Activated naive CD4-positive, alpha-beta T cell treated with anti-CD3 and anti-CD28 coated beads, Interleukin-2, amount 50 U/mL, for 24 hours (primary cell): ENCODE measurements around the gene RANBP3.
"Not testable (repeated sequence)": the region's sequence is repeated elsewhere in the genome, so short reads cannot be mapped to it uniquely, and the experiment has no call there.

ENCODE experiments used
- H3K27ac Mint-ChIP-seq: one replicate; pipeline ENCODE4 v1.8.0; 2021; ENCODE audit warnings: mild to moderate bottlenecking, mixed read lengths
- H3K27me3 Mint-ChIP-seq: one replicate; pipeline ENCODE4 v1.8.0; 2021; ENCODE audit warnings: mixed read lengths
- H3K36me3 Mint-ChIP-seq: one replicate; pipeline ENCODE4 v1.8.0; 2021; ENCODE audit warnings: mixed read lengths
- H3K4me1 Mint-ChIP-seq: one replicate; pipeline ENCODE4 v1.8.0; 2021; ENCODE audit warnings: mixed read lengths
- H3K4me3 Mint-ChIP-seq: one replicate; pipeline ENCODE4 v1.8.0; 2021; ENCODE audit warnings: mild to moderate bottlenecking, mixed read lengths
- H3K9me3 Mint-ChIP-seq: one replicate; pipeline ENCODE4 v1.8.0; 2021; ENCODE audit warnings: mixed read lengths

The RANBP3 gene

DNA sequence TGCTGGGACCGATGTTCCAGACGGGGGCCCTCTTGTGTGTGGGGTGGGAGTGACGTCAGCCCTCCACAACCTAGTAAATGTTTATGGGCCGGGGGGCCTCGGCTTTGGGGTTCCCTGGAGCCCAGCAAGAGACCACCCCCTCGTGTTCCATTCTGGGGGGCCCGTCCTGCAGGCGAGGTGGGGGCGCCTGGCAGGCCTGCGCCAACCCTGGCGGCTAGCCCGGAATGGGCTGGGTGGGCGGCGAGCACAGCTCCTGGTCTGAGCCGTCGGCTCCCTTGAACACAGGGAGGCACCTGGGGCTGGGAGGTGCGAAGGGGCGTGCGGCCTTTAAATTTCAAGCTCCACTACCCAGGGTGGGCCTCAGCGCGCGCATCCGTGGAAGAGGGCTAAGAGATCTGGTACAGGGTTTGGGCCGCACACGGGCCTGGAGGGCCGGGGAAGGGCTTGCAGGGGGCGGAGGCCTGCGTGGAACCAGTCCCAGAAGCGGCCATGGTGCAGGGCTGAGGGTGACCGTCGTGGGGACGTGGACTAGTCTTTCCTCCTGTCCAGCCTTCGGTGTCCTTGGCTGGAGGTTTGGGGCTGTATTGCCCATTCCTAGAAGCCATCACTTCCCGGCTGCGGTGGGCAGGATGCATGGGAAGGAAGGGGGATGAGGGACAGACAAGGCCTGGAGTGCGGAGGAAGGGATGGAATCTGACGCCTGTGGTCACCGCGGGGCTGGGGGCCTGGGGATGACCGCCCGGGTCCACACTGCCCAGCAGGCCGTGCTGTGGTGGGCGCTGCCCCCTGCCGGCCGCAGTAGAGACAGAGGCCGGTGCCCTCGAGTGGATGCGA, 85.8 kb downstream of the RANBP3 start:
- Mint-ChIP-seq H3K27me3 (peaks cover 4% of the 10 kb centered on the region), H3K4me3 (no peak overlapping the region), H3K27ac (no peak overlapping the region), H3K36me3 (no peaks in the 10 kb centered on the region), H3K4me1 (no peaks in the 10 kb centered on the region), H3K9me3 (no peaks in the 10 kb centered on the region)

DNA sequence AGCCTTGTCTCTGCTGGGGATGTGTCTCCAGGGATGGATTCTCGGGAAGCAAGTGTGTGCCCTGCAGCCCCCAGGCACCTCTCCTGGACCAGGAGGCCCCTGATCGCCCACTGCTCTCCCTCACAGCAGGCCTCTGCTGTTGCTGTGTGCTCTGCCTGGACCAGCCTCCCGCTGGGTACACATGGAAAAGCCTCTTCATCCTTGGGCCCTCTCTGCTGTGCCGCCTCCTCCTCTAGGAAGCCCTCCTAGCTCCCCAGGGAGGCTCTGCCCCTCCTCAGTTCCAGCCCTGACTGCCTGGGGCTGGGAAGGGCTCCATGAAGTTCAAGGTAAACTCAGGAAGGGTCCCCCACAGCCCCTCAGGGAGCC, 86.4 kb downstream of the RANBP3 start:
- Mint-ChIP-seq H3K4me3 (no peak overlapping the region), H3K27me3 (peaks cover 5% of the 10 kb centered on the region), H3K36me3 (no peaks in the 10 kb centered on the region), H3K4me1 (no peaks in the 10 kb centered on the region), H3K27ac (no peak overlapping the region), H3K9me3 (no peaks in the 10 kb centered on the region)

DNA sequence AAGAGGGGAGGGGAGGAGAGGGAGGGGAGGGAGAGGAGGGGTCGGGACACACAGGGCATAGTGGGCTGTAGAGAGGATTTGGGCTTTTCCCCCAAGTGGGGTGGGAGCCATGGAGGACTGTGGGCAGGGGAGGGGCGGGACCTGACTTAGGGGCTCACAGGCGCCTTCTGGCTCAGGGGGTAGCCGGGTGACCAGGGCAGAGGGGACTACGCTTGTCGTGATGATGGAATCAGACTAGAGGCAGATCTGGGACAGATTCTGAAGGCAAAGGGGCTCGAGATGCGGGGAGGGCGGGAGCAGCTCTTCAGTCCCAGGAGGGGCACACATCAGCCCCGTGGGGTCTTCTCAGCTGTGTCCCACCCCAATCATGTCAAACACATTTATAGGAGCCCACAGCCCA, 87.8 kb downstream of the RANBP3 start:
- no peaks in the 10 kb centered on the region for H3K9me3 Mint-ChIP-seq
- H3K36me3 Mint-ChIP-seq, result no peaks in the 10 kb centered on the region
- no peak overlapping the region for H3K27ac Mint-ChIP-seq
- no peaks in the 10 kb centered on the region for H3K4me1 Mint-ChIP-seq
- no peak overlapping the region for H3K4me3 Mint-ChIP-seq
- H3K27me3 Mint-ChIP-seq, result peaks cover 5% of the 10 kb centered on the region

DNA sequence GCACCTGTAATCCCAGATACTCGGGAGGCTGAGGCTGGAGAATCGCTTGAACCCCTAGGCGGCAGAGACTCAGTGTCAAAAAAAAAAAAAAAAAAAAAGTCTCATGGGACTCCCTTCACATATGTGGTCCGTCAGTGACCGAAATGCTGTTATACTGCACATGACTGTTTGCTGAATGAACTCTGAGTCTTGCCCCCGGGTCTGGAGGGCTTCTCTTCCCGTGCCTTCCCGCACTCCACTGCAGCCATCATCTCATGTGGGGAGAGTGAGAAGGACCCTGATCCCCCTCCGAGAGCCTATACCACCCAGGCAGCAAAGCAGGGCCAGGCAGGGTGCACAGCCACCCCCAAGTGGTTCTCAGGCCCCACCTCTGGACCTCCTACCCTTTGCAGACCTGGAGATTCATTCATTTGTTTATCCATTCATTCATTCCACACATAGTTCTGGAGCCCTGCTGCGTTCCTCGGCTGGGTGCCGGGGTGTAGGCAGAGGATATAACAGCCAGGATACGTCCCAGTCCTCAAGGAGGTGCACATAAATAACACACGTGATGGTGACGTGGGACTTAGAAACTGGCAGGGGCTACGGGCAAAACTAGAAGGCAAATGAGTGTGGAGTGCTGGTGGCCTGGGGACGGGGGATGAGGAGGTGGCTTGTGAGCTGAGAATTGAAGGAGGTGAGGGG, 88.5 kb downstream of the RANBP3 start:
- Mint-ChIP-seq H3K4me3 (no peak overlapping the region), H3K27me3 (peaks cover 5% of the 10 kb centered on the region), H3K36me3 (no peaks in the 10 kb centered on the region), H3K27ac (no peak overlapping the region), H3K4me1 (no peaks in the 10 kb centered on the region), H3K9me3 (no peaks in the 10 kb centered on the region)

DNA sequence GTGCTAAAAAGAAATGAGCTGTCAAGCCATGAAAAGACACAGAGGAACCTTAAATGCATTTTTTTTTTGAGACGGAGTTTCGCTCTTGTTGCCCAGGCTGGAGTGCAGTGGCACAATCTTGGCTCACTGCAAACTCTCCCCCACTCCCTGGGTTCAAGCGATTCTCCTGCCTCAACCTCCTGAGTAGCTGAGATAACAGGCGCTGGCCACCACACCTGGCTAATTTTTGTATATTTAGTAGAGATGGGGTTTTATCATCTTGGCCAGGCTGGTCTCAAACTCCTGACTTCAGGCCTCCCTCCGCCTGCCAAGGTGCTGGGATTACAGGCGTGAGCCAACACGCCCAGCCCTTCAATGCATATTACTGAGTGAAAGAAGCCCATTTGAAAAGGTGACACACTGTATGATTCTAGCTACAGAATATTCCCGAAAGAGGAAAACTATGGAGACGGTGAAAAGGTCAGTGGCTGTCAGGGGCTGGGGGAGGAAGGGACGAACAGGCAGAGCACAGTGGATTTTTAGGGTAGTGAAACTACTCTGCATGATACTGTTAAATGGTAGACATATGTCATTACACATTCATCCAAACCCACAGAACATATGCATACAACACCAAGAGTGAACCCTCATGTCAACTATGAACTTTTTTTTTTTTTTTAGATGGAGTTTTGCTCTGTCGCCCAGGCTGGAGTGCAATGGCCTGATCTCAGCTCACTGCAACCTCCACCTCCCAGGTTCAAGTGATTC, 93.7 kb downstream of the RANBP3 start:
- peaks cover 12% of the 10 kb centered on the region for H3K27me3 Mint-ChIP-seq
- H3K9me3 Mint-ChIP-seq, H3K4me3 Mint-ChIP-seq, H3K27ac Mint-ChIP-seq, H3K36me3 Mint-ChIP-seq, H3K4me1 Mint-ChIP-seq: not testable (repeated sequence)

DNA sequence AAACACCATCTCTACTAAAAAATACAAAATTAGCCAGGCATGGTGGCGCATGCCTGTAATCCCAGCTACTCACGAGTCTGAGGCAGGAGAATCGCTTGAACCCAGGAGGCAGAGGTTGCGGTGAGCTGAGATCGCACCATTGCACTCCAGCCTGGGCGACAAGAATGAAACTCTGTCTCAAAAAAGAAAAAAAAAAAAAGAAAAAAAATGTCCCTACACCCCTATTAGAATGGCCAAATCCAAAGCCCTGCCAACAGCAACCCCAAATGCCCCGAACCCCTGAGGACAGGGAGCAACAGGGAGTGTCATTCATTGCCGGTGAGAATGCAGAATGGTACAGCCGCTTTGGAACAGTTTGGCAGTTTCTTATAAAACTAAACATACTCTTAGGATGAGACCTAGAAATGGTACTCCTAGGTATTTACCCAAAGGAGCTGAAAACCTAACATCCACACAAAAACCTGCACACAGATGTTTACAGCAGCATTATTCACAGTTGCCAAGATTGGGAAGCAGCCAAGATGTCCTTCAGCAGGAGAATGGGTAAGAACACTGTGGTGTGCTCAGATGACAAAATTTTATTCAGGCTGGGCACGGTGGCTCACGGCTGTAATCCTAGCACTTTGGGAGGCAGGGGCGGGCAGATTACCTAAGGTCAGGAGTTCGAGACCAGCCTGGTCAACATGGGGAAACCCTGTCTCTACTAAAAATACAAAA, 94.6 kb downstream of the RANBP3 start:
- H3K27me3 Mint-ChIP-seq, H3K36me3 Mint-ChIP-seq, H3K4me3 Mint-ChIP-seq, H3K4me1 Mint-ChIP-seq, H3K9me3 Mint-ChIP-seq, H3K27ac Mint-ChIP-seq: not testable (repeated sequence)

DNA sequence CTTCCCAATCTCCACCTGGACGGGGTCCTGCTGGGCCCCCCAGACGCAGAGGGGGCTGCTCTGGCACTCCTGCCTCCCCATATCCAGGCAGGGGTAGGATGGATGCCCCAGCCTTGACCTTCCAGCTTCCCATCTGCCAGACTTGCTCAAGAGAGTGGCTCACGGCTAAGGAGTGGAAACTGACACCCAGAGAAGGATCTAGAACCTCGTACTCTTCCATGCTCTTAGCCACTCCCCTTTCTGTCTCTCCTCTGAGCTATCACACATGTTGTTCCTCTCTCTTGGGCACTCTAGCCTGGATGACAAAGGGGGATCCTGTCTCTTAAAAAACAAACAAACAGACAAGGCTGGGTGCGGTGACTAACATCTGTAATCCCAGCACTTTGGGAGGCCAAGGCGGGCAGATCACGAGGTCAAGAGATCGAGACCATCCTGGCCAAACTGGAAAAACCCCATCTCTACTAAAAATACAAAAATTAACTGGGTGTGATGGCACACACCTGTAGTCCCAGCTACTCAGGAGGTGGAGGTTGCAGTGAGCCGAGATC, 95.4 kb downstream of the RANBP3 start:
- no peak overlapping the region for H3K27ac Mint-ChIP-seq
- H3K36me3 Mint-ChIP-seq, result no peaks in the 10 kb centered on the region
- H3K4me1 Mint-ChIP-seq, result no peaks in the 10 kb centered on the region
- no peaks in the 10 kb centered on the region for H3K9me3 Mint-ChIP-seq
- H3K4me3 Mint-ChIP-seq, result no peak overlapping the region
- peaks cover 8% of the 10 kb centered on the region for H3K27me3 Mint-ChIP-seq

DNA sequence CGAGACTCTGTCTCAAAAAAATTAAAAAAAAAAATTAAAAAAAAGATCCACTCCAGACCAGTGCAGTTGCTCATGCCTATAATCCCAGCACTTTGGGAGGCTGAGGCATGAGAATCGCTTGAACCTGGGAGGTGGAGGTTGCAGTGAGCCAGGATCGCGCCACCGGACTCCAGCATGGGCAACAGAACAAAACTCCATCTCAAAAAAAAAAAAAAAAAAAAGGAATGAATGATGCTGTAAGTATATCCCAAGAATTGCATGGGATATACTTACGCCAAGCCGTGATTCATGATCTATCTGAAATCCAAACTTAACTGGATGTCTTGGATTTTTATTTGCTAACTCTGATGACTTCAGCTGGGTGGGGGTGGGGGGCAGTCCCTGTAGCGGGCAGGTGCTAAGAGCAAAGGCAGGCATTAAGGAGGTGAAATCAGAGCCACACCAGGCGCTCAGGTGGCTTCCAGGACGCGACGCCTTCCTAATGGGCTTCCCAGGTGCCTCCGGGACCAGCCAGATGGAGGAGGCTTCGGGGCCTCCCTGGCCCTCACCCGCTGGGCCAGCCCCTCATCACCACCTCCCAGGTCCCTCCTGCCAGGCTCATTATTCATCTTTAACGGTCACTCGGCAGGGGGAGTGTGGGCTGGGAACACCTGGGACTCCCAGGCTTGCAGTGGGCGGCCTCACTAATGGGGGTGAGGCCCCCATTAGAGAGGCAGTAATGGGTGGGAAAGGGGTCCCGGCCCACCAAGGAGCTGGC, 96.2 kb downstream of the RANBP3 start:
- no peak overlapping the region for H3K27ac Mint-ChIP-seq
- H3K4me3 Mint-ChIP-seq, result no peak overlapping the region
- peaks cover 9% of the 10 kb centered on the region for H3K27me3 Mint-ChIP-seq
- no peaks in the 10 kb centered on the region for H3K36me3 Mint-ChIP-seq
- no peaks in the 10 kb centered on the region for H3K4me1 Mint-ChIP-seq
- no peaks in the 10 kb centered on the region for H3K9me3 Mint-ChIP-seq

DNA sequence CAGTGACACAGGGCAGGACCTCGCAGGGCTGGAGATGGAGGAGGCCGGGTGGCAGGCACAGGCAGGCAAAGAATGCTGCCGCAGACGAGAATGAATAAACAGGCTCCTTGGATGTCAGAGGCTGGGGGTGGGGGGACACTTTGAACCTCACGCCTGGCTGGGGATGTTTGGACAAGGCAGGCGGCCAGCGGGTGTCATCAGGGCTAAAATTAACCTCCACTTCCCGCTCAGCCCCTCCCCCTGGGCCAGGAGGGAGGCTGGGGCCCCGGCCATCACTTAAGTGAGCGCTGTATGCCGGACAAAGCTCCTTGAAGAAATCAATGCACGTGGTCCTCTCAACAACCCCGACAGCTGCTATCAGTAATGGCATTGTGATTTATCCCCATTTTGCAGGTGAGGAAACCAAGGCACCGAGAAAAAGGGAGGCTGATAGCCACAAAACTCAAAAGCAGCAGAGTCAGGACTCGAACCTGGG, 97.3 kb downstream of the RANBP3 start:
- H3K4me1 Mint-ChIP-seq, result no peaks in the 10 kb centered on the region
- no peak overlapping the region for H3K4me3 Mint-ChIP-seq
- H3K27ac Mint-ChIP-seq, result no peak overlapping the region
- no peaks in the 10 kb centered on the region for H3K9me3 Mint-ChIP-seq
- H3K36me3 Mint-ChIP-seq, result no peaks in the 10 kb centered on the region
- H3K27me3 Mint-ChIP-seq, result peaks cover 10% of the 10 kb centered on the region

DNA sequence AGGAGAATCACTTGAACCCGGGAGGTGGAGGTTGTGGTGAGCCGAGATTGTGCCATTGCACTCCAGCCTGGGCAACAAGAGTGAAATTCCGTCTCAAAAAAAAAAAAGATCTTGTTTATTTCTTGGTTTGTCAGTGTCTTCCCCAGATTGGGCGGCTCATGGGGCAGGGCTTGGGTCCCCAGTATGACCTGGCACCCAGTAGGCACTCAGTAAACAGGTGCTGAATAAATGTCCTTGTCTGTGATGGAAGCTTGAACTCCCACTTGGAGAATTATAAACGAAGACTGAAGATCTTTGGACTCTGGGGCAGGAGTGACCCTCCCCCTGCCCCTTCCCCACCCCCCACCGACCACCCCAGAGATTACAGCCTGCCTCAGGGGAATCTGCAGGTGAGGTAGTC, 97.7 kb downstream of the RANBP3 start:
- Mint-ChIP-seq H3K4me1 (no peaks in the 10 kb centered on the region), H3K27ac (no peak overlapping the region), H3K36me3 (no peaks in the 10 kb centered on the region), H3K27me3 (peaks cover 10% of the 10 kb centered on the region), H3K4me3 (no peak overlapping the region), H3K9me3 (no peaks in the 10 kb centered on the region)

DNA sequence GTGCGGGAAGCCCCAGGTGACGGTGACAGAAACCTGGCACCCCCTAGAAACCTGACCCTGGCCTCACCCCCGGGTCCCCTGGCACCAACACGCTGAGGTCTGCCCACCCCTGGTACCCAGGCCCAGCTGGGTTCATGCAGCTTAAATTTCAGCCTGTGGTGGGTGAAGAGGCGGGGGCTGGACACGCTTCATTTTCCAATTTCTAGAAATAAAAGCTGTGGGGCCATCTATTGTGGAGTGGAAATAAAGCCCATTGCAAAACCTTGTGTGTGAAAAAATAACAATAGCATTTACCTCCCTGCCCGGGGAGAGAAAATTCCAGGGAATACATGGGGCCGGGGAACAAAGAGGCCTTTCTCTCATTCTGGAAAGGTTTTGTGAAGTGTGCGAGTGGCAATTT, 100.1 kb downstream of the RANBP3 start:
- H3K4me1 Mint-ChIP-seq, result no peaks in the 10 kb centered on the region
- H3K36me3 Mint-ChIP-seq, result no peaks in the 10 kb centered on the region
- no peak overlapping the region for H3K4me3 Mint-ChIP-seq
- H3K27ac Mint-ChIP-seq, result no peak overlapping the region
- H3K9me3 Mint-ChIP-seq, result no peaks in the 10 kb centered on the region
- H3K27me3 Mint-ChIP-seq, result peaks cover 7% of the 10 kb centered on the region

DNA sequence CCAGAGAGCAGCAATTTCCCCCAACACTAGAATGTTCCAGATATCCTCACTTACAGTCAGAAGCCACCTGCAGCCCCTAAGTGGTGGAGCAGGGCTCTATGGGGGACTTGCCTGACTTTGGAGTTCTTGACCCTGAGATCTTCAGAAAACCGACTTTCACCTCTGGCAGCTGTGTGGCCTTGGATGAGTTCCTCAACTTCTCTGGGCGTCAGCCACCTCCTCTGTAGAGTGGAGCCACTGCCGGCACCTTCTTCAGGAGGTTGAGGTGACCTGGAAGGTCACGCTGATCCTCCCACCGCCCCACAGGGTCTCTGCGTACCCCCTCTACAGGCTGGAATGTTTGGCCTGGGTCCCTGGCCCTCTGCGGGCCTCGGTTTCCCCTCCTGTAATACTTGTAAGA, 100.5 kb downstream of the RANBP3 start:
- H3K27ac Mint-ChIP-seq, result no peak overlapping the region
- H3K9me3 Mint-ChIP-seq, result no peaks in the 10 kb centered on the region
- H3K4me3 Mint-ChIP-seq, result no peak overlapping the region
- H3K27me3 Mint-ChIP-seq, result peaks cover 7% of the 10 kb centered on the region
- H3K36me3 Mint-ChIP-seq, result no peaks in the 10 kb centered on the region
- H3K4me1 Mint-ChIP-seq, result no peaks in the 10 kb centered on the region

DNA sequence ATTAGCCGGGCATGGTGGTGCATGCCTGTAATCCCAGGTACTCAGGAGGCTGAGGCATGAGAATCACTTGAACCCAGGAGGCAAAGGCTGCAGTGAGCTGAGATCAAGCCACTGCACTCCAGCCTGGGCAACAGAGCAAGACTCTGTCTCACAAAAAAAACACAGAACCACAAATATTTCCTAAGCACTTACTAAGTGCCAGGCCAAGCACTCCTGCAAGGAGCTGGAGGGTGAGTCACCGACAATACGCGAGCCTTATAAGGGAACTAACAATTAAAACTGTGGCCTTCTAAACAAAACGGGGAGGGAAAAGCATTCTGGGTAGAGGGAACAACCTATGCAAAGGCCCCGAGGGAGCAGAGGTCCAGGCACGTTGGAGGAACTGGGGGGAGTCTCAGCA, 103.4 kb downstream of the RANBP3 start:
- not testable (repeated sequence) for H3K27ac Mint-ChIP-seq, H3K36me3 Mint-ChIP-seq, H3K4me3 Mint-ChIP-seq, H3K27me3 Mint-ChIP-seq, H3K9me3 Mint-ChIP-seq, H3K4me1 Mint-ChIP-seq

DNA sequence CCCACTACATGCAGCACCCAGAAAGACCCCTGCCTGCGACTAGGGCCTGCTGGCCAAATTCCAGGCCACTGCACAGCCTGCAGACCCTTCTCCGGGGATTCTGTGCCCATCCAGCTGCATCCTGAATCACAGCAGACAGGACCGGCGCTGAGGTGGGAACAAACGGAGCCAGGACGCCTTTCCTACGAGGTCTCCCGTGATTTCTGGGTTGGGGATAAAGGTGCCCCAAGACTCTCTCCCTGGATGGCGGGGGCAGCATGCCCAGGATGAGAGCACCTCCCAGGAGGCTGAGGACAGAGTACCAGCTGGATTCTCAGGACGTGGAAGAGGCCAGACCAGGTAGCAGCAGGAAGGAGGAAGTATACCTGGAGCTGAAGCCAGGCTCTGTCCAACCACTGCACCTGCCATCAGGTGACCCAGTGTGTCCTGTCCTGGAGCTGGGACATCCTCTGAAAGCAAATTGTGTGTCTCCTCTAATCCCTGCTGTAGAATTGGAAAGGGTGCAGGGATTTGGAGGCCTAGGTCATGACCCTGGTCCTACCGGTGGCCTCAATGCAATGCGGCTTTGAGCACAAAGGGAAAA, 104.2 kb downstream of the RANBP3 start:
- no peak overlapping the region for H3K4me3 Mint-ChIP-seq
- H3K36me3 Mint-ChIP-seq, result no peaks in the 10 kb centered on the region
- no peaks in the 10 kb centered on the region for H3K4me1 Mint-ChIP-seq
- peaks cover 4% of the 10 kb centered on the region for H3K27me3 Mint-ChIP-seq
- no peaks in the 10 kb centered on the region for H3K9me3 Mint-ChIP-seq
- H3K27ac Mint-ChIP-seq, result no peak overlapping the region
